ENCODE data around the gene KCNIP3.

KCNIP3 gene

DNA sequence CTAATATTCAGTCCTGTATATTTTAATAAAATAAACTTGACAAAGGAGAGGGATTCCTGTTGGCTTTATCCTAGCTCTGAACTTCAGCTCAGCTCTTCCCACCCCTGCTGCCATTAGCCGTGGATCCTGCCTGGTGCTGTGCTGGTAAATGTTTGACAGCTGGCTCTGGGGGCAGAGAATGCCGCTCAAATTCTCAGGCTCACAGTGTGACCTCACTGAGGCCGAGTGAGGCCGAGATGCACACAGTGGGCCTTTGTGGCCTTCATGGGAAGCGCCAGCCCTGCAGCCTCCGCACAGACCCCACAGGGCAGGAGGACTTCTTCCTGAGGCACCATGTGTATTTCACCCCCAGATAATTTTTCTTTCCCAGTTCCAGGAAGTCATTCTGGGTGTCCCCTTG is 88.9 kb downstream of the KCNIP3 start:
- TF ChIP-seq, protein P1, sequence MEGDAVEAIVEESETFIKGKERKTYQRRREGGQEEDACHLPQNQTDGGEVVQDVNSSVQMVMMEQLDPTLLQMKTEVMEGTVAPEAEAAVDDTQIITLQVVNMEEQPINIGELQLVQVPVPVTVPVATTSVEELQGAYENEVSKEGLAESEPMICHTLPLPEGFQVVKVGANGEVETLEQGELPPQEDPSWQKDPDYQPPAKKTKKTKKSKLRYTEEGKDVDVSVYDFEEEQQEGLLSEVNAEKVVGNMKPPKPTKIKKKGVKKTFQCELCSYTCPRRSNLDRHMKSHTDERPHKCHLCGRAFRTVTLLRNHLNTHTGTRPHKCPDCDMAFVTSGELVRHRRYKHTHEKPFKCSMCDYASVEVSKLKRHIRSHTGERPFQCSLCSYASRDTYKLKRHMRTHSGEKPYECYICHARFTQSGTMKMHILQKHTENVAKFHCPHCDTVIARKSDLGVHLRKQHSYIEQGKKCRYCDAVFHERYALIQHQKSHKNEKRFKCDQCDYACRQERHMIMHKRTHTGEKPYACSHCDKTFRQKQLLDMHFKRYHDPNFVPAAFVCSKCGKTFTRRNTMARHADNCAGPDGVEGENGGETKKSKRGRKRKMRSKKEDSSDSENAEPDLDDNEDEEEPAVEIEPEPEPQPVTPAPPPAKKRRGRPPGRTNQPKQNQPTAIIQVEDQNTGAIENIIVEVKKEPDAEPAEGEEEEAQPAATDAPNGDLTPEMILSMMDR (conservative IDR thresholded peaks at IDR 0.05; ENCODE audit: low read depth, low read length), result no peak
- no peak overlapping the region for H3K4me3 ChIP-seq (ENCODE audit: low read depth, low read length)
- DNase-seq (ENCODE audit: low read depth), result no peak

DNA sequence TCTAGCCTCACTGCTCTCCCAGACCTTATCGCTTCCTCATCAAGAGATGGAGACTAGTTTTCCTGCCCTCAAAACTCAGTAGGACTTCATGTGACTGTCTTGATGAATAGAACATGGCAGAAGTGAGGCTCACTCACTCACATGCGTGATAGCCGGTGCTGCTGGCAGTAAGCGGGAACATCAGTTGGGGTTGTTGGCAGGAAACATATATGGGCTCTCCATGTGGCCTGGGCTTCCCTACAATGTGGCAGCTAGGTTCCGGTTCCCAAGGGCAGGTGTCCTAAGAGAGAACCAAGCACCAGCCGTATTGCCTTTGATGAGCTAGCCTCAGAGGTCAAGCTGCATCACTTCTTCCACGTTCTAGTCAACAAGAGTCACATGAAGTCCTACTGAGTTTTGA is 90.2 kb downstream of the KCNIP3 start:
- no peak overlapping the region for H3K4me3 ChIP-seq (ENCODE audit: low read depth, low read length)
- TF ChIP-seq, protein P1 (conservative IDR thresholded peaks at IDR 0.05; ENCODE audit: low read depth, low read length), result no peak
- no peak for DNase-seq (ENCODE audit: low read depth)

DNA sequence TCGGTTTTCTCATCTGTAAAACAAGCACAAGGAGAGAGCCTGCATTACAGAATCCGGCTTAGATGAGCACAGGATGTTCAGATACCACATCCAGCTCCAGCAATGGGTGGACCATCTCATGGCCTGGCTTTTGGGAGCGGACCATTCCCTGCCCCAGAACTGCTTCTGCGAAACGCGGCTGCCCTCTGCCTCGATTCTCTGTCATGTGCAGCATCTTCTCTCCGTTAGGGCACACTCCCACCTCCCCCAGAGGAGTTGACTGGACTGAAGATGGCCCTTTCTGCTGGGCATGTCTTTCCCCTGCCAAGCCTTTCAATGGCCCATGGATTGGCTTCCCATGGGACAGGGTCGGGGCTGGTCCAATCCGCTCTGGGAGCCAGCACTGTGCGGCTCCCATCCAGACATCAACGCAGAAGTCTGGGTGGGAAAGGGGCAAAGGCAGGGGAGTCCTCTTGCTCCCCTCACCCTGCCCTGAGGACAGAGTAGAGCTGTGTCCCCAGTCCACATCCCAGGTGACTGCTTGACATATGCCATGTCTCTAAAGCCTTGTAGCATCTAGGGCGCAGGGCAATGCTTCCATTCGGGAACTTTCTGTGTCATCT is 91.0 kb downstream of the KCNIP3 start:
- TF ChIP-seq, protein P1 (conservative IDR thresholded peaks at IDR 0.05; ENCODE audit: low read depth, low read length), result no peak
- DNase-seq (ENCODE audit: low read depth), result no peak
- H3K4me3 ChIP-seq (ENCODE audit: low read depth, low read length), result no peak overlapping the region

DNA sequence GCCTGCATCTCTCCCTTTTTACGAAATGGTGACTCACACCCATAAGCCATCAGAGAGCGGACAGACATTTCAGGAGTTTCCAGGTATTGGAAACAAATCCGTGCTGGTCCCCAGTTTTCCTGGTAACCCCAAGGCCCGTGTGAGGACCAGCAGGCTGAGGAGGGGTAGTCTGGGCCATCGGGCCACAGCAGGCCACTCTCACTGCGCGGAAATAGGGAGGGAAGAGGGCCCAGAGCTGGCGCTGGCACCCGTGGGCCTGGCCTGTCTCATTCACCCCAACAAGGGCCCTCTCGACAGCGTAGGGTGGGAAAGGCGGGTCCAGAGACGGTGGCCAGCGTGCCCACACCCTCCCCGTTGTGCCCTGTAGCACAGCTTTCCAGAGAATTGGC is 91.7 kb downstream of the KCNIP3 start:
- H3K4me3 ChIP-seq (ENCODE audit: low read depth, low read length), result no peak overlapping the region
- TF ChIP-seq, protein P1 (conservative IDR thresholded peaks at IDR 0.05; ENCODE audit: low read depth, low read length), result no peak
- no peak for DNase-seq (ENCODE audit: low read depth)

DNA sequence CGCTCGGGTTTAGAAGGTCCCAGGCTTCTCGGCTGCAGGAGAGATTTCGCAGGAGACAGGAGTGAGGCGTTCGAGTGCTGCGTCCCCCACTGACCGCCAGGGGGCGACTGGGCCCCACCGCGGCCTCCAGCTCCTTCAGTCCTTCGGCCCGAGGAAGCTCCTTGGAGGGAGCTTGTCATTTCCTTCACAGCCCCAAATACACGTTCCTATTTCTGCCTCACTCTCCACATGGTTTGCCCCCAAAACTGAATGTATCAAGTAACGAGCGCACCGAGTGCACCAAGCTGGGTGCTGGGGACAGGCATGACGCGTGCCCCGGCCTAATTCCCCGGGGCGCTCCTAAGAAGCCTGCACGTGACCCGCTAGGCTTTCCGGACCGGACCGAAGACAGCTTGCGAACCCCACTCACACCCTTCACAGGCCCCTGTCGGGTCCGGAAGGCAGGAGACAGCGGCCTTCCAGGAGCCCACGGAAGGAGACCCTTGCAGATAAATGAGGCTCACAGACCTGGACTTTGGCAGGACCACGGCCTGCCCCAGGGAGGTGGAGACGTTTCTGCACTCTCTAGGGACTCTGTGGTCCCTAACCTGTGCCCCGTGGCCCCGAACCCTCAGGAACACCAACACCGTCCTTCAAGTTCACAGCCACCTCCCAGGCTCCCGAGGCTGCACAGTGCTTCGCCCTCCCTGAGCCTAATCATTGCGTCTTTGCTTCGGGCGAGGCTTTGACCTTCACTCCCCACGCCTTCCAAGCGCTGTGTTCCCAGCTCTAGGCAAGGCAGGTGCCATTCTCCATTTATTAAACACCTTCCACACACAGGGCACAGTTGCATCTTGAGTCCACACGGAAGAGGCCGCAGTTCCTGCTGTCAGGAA is 92.3 kb downstream of the KCNIP3 start:
- peak; percentile 76 for DNase-seq (ENCODE audit: low read depth)
- no peak overlapping the region for H3K4me3 ChIP-seq (ENCODE audit: low read depth, low read length)
- TF ChIP-seq, protein P1 (conservative IDR thresholded peaks at IDR 0.05; ENCODE audit: low read depth, low read length), result peak; percentile 98

DNA sequence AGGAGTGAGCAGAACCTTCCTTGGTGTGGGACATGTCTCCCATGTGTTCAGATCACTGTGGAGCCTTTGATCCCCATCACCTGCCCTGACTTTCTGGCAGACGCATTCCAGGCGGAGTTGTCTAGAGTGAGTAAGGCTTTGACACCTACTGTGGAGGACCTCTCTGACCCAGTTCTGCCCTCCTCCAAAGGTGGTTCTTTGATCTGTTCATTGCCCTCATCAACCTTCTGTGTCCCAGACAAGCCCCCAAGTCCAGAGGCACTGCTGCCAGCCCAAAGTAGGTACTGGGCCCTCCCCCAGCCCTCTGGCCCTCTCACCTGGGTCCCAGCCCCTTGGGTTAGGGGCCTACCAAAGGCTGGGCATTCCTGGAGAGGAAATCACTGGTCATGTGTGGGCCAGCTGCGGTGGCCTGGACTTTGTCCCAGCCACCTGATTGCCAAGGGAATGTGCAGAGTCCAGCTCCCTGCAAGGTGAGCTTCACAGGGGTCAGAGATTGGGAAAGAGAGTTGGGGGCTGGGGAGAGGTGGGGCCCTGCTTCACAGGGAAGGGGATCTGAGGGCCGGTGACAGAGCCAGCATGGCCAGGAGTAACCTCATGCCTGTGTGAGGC is 93.2 kb downstream of the KCNIP3 start:
- H3K4me3 ChIP-seq (ENCODE audit: low read depth, low read length), result no peak overlapping the region
- TF ChIP-seq, protein P1 (conservative IDR thresholded peaks at IDR 0.05; ENCODE audit: low read depth, low read length), result no peak
- DNase-seq (ENCODE audit: low read depth), result no peak

Data from choroid plexus epithelial cell (primary cell).